B cell (primary cell): ENCODE results near the gene SRGAP2B. TPM values are rescaled to one million over a fixed set of nuclear protein-coding genes. Genes with fewer than 3 reads are reported as not detected.
"Not testable (repeated sequence)": the region's sequence is repeated elsewhere in the genome, so short reads cannot be mapped to it uniquely, and the experiment has no call there.

Experiments used
- ATAC-seq: fragments of 200-7000 bp; cut with Tn5 transposase; one replicate; pipeline ENCODE4 v1.10.0; 2021; ENCODE audit warnings: low read depth, mild to moderate bottlenecking, moderate number of reproducible peaks, moderate library complexity
- CTCF ChIA-PET: fragments of 350-600 bp; sonication (Branson Sonifier 250); formaldehyde crosslinking; loops from one replicate; lab custom pipeline; 2021; ENCODE audit warnings: antibody characterized with exemption, inconsistent platforms; lab: Charles Lee
- POLR2A ChIA-PET: fragments of 350-600 bp; sonication (Branson Sonifier 250); formaldehyde crosslinking; loops from one replicate; lab custom pipeline; 2021; ENCODE audit warnings: antibody characterized with exemption; lab: Charles Lee
- DNase-seq: peaks from one replicate; pipeline ENCODE4 v3.0.0; 2013
- H2AFZ ChIP-seq: 2 replicates; pipeline ENCODE4 v1.6.1; 2012; ENCODE audit warnings: mild to moderate bottlenecking, low read depth, low read length; ENCODE audit not compliant: insufficient read depth, poor library complexity, severe bottlenecking
- H3K27ac ChIP-seq, 2 donors: 1 replicate in 1 of 2; 2 replicates in 1 of 2; pipeline ENCODE4 v1.5.1; 2012 to 2013; ENCODE audit warnings: low read length in 2 of 2, mild to moderate bottlenecking in 2 of 2, moderate library complexity in 1 of 2
- H3K27me3 ChIP-seq, 4 experiments: fragments of 200-600 bp in 1 of 4; sonication (generic) in 1 of 4; replicated peaks in 1 of 4; 1 replicate in 2 of 4; 2 replicates in 2 of 4; pipeline versions ENCODE4 v1.6.1 to v1.7.0; 2013 to 2016; ENCODE audit warnings: low read length in 3 of 4, mild to moderate bottlenecking in 2 of 4, mixed read lengths in 1 of 4, moderate library complexity in 1 of 4; ENCODE audit not compliant: insufficient read depth in 4 of 4, control insufficient read depth in 3 of 4; ENCODE audit errors: control extremely low read depth in 1 of 4
- H3K36me3 ChIP-seq, 2 experiments: replicated peaks in 1 of 2; 1 replicate in 1 of 2; 2 replicates in 1 of 2; pipeline versions ENCODE4 v1.6.1 to v1.7.1; 2013; ENCODE audit warnings: low read length in 1 of 2; ENCODE audit not compliant: insufficient read depth in 2 of 2, control insufficient read depth in 1 of 2; ENCODE audit errors: control extremely low read depth in 1 of 2, extremely low read depth in 1 of 2
- H3K4me1 ChIP-seq, 2 donors: fragments of 200-600 bp in 1 of 2; sonication (generic) in 1 of 2; 1 replicate in 1 of 2; 2 replicates in 1 of 2; pipeline versions ENCODE4 v1.5.1 to v1.6.1; 2013 to 2017; ENCODE audit warnings: low read length in 2 of 2; ENCODE audit not compliant: control insufficient read depth in 2 of 2, insufficient read depth in 2 of 2
- H3K4me2 ChIP-seq: replicated peaks from 2 replicates; pipeline ENCODE3; 2012; ENCODE audit warnings: mild to moderate bottlenecking, low read depth, low read length; ENCODE audit not compliant: poor library complexity, severe bottlenecking
- H3K4me3 ChIP-seq, 5 experiments: fragments of 200-600 bp in 1 of 5; sonication (generic) in 1 of 5; 1 replicate in 3 of 5; 2 replicates in 2 of 5; pipeline versions ENCODE4 v1.5.1 to v1.7.0; 2011 to 2016; ENCODE audit warnings: low read length in 4 of 5, mild to moderate bottlenecking in 4 of 5, low read depth in 2 of 5, control low read depth in 1 of 5, moderate library complexity in 1 of 5; ENCODE audit not compliant: insufficient read depth in 1 of 5; ENCODE audit errors: control extremely low read depth in 1 of 5, extremely low read depth in 1 of 5
- H3K79me2 ChIP-seq: fragments of 200-600 bp; sonication (generic); one replicate; pipeline ENCODE4 v1.6.0; 2016; ENCODE audit warnings: low read length; ENCODE audit not compliant: control insufficient read depth, insufficient read depth
- H3K9ac ChIP-seq: fragments of 200-600 bp; sonication (generic); 2 replicates; pipeline ENCODE4 v1.6.1; 2017; ENCODE audit warnings: mild to moderate bottlenecking, low read length, moderate library complexity
- H3K9me3 ChIP-seq, 3 donors: one replicate each; pipeline versions ENCODE4 v1.6.1 to v1.7.1; 2013; ENCODE audit warnings: low read length in 2 of 3; ENCODE audit not compliant: control insufficient read depth in 2 of 3, insufficient read depth in 1 of 3; ENCODE audit errors: control extremely low read depth in 1 of 3
- H4K20me1 ChIP-seq: 2 replicates; pipeline ENCODE4 v1.6.0; 2012; ENCODE audit warnings: mild to moderate bottlenecking, low read length; ENCODE audit not compliant: insufficient read depth, control insufficient read depth, poor library complexity, severe bottlenecking
- H3K27ac Mint-ChIP-seq: one replicate; pipeline ENCODE4 v1.8.0; 2021; ENCODE audit warnings: mixed read lengths
- H3K27me3 Mint-ChIP-seq: one replicate; pipeline ENCODE4 v1.8.0; 2021; ENCODE audit warnings: mixed read lengths
- H3K4me1 Mint-ChIP-seq: one replicate; pipeline ENCODE4 v1.8.0; 2021; ENCODE audit warnings: mixed read lengths
- H3K4me3 Mint-ChIP-seq: one replicate; pipeline ENCODE4 v1.8.0; 2021; ENCODE audit warnings: mixed read lengths
- H3K9me3 Mint-ChIP-seq: one replicate; pipeline ENCODE4 v1.8.0; 2022; ENCODE audit warnings: mixed read lengths; ENCODE audit not compliant: insufficient read depth
- WGBS: methylation state at CpG from one replicate; pipeline ENCODE4 v1.1.5; 2013; ENCODE audit warnings: missing lambda C conversion rate; ENCODE audit not compliant: insufficient coverage; 5-methylcytosine and 5-hydroxymethylcytosine counted together
- intact Hi-C: fragments of 100-400 bp; cut with micrococcal nuclease; formaldehyde crosslinking; loops from one replicate; pipeline ENCODE4 v1.10.0; 2022
- polyA plus RNA-seq: library from polyadenylated mRNA; depleted of rRNA; stranded (reverse); fragments of >200 nt; gene quantifications from 2 replicates; pipeline ENCODE4 v1.2.3, GENCODE V29; 2012
- total RNA-seq, 2 donors: library from RNA; stranded (reverse); fragments of 120-200 nt in 1 of 2; gene quantifications; 1 replicate in 1 of 2; 2 replicates in 1 of 2; pipeline versions ENCODE4 v1.2.3 to v1.2.4, GENCODE V29; 2013 to 2022

Gene SRGAP2B
- total and polyA plus RNA-seq, 2 donors (not counting 1 experiment from before 2014, with no cell fraction given) = 3.0 to 36.5 TPM

DNA sequence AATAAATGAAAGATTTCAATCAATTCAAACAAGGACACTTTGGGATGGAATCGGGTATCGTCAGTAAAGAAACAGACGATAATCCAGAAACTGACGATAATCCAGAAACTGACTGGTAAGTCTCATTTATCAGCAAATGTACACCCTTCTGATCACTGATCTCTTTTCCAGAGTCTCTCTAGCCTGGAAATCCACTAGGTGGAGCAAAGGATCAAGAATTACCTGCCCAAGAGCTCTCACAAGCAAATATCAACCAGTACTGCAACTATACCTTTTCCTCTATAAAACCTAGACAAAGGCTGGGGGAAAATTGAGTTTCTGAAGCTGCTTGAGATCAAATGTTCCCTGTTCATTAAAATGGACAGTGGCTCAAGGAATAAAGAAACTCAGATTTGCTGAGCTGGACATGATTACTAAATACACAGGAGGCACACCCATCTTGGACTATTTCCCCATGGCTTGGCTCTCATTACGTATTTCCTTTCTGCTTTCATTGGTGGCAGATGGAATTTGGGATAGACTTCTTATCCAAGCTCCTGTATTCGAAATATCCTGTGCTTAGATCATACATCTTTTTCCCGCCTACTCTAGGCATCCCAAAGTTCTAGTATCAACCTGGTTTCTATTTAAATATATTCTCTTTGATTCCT is 29.0 kb upstream of the SRGAP2B start:
- ATAC-seq, POLR2A ChIA-PET, H3K9me3 ChIP-seq, H3K36me3 ChIP-seq, H2AFZ ChIP-seq, DNase-seq, H3K4me2 ChIP-seq, H3K27me3 Mint-ChIP-seq, H3K9ac ChIP-seq, H3K9me3 Mint-ChIP-seq, H3K4me3 Mint-ChIP-seq, H4K20me1 ChIP-seq, H3K27ac ChIP-seq, intact Hi-C loops, H3K27me3 ChIP-seq, H3K4me1 Mint-ChIP-seq, H3K27ac Mint-ChIP-seq, H3K79me2 ChIP-seq, H3K4me1 ChIP-seq, H3K4me3 ChIP-seq, CTCF ChIA-PET: not testable (repeated sequence)
- no CpG with 5 or more reads among the region's 7 CpGs for WGBS

DNA sequence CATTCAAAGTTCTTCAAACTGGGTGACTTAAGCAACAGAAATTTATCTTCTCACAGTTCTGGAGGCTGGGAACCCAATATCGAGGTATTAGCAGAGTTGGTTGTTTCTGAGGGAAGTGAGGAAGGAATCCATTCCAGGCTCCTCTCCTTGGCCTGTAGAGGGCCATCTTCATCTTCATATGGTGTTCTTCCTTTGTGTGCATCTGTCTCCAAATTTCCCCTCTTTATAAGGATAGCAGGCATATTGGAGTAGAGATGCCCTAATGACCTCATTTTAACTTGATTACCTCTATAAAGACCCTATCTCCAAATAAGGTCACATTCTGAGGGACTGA is 27.9 kb upstream of the SRGAP2B start:
- H2AFZ ChIP-seq, H3K27ac Mint-ChIP-seq, H3K27me3 ChIP-seq, H3K9me3 Mint-ChIP-seq, H3K4me1 ChIP-seq, H4K20me1 ChIP-seq, H3K4me2 ChIP-seq, ATAC-seq, H3K9me3 ChIP-seq, H3K4me3 Mint-ChIP-seq, H3K79me2 ChIP-seq, CTCF ChIA-PET, H3K4me3 ChIP-seq, DNase-seq, H3K27ac ChIP-seq, POLR2A ChIA-PET, H3K4me1 Mint-ChIP-seq, H3K9ac ChIP-seq, H3K27me3 Mint-ChIP-seq, H3K36me3 ChIP-seq, intact Hi-C loops: not testable (repeated sequence)
- no CpG with 5 or more reads among the region's 1 CpG for WGBS

DNA sequence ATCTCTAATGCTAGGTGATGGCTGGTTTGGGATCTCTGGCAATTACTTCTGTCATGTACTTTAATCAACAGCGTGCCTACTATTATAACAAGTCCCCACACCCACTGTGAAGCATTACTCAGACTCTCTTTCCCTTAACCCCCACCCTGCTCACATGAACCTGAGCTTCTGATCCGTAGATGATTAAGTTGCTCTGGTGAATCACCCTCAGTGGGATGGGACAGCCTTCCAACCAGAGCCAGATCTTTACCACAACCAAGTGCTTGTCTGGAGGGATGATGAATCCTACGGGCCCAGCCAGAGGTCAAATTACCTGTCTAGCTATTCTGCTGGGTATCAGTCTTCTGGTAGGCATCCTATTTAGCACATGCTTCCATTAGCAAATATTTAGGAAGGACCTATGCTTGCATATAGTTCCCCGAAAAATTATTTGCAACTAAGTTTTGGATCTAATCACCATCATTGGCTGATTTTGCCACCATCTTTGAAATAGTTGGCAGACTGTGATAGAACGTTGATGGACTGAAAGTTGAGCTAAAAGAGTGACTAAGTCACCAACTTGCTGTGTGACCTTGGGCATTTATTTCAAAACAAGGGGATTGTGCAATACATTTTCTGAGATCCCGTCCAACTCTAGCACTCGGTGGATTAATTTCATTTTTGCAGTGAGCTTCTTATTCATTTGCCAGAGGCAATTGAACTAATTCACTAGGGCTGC is 27.4 kb upstream of the SRGAP2B start:
- H4K20me1 ChIP-seq, H3K4me3 Mint-ChIP-seq, H3K36me3 ChIP-seq, H3K4me1 ChIP-seq, H3K4me1 Mint-ChIP-seq, H3K4me2 ChIP-seq, H3K27me3 ChIP-seq, H2AFZ ChIP-seq, ATAC-seq, H3K27ac Mint-ChIP-seq, CTCF ChIA-PET, H3K9me3 ChIP-seq, POLR2A ChIA-PET, intact Hi-C loops, H3K27me3 Mint-ChIP-seq, H3K9me3 Mint-ChIP-seq, H3K4me3 ChIP-seq, H3K27ac ChIP-seq, H3K9ac ChIP-seq, DNase-seq, H3K79me2 ChIP-seq: not testable (repeated sequence)
- no CpG with 5 or more reads among the region's 7 CpGs for WGBS

GRCh38 chr1:145119842-145120241 is 24.7 kb upstream of the SRGAP2B start:
- H3K27ac Mint-ChIP-seq, CTCF ChIA-PET, H3K9ac ChIP-seq, H3K79me2 ChIP-seq, POLR2A ChIA-PET, ATAC-seq, H3K27me3 ChIP-seq, H2AFZ ChIP-seq, H3K4me3 Mint-ChIP-seq, H4K20me1 ChIP-seq, H3K36me3 ChIP-seq, H3K4me3 ChIP-seq, H3K27me3 Mint-ChIP-seq, H3K4me1 ChIP-seq, H3K4me2 ChIP-seq, H3K9me3 Mint-ChIP-seq, H3K27ac ChIP-seq, H3K4me1 Mint-ChIP-seq, DNase-seq, H3K9me3 ChIP-seq, intact Hi-C loops: not testable (repeated sequence)
- WGBS = no CpG with 5 or more reads among the region's 3 CpGs
